ENCODE data around the gene CCDC174.
"Not testable (repeated sequence)": the region's sequence is repeated elsewhere in the genome, so short reads cannot be mapped to it uniquely, and the experiment has no call there.

CCDC174 gene

DNA sequence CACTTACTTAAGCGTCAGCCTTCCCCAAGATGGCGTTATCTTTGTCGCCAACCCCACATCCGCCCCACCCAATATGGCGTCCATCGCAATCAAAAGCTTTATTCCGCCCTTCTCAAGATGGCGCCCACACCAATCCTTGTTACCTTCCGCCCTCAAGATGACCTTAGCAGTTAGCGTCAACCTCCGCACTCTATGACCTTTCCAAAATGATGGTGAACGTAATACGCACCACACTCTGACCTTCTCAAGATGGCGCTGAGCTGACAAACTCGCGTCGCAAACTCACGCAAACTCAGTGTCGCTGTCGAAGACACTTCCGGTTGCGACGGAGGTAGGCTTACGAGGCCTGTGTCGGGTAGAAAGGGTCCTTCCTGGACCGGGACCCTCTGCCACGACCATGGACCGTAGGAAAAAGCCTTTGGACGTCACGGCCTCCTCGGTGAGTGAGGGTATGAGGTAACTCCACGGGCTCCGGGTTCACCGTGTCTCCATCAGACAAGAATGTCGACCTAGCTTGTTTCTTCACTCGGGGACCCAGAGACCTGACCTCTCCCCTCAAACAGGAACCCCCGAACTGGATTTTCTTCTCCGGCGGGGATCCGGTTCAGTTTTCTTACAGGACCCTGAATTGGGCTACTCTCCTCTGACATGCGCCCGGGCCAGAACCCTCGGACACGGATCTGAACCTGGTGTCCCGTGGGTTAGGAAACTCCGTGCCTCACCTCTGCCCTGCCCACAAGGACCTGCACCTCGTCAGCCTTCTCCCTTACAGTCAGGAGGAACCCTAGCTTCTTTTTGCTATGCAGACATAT lies at the start of gene CCDC174:
Gene CCDC174 (plus strand): TSS at position 323 of the 812 bp plus-strand sequence. CDS start 75 bp downstream, at position 398.
- peaks cover 29% of the 10 kb centered on the region for H3K4me1 ChIP-seq (ENCODE audit: control insufficient read depth, insufficient read depth, low read length, unreplicated experiment)
- peaks cover 29% of the 10 kb centered on the region for H3K79me2 ChIP-seq (ENCODE audit: control insufficient read depth, insufficient read depth, low read length, unreplicated experiment)
- H3K4me3 ChIP-seq (ENCODE audit: low read depth, low read length), result peak within 1 kb of the TSS; percentile 79
- peaks cover 10% of the 10 kb centered on the region for H3K36me3 ChIP-seq (ENCODE audit: insufficient read depth, low read length)
- H2AFZ ChIP-seq (ENCODE audit: low read length, unreplicated experiment), result peak within 1 kb of the TSS; percentile 92
- H3K27ac ChIP-seq (ENCODE audit: low read depth, low read length), result peak within 1 kb of the TSS; percentile 70
- no peaks in the 10 kb centered on the region for H3K27me3 ChIP-seq (ENCODE audit: insufficient read depth, low read length)

DNA sequence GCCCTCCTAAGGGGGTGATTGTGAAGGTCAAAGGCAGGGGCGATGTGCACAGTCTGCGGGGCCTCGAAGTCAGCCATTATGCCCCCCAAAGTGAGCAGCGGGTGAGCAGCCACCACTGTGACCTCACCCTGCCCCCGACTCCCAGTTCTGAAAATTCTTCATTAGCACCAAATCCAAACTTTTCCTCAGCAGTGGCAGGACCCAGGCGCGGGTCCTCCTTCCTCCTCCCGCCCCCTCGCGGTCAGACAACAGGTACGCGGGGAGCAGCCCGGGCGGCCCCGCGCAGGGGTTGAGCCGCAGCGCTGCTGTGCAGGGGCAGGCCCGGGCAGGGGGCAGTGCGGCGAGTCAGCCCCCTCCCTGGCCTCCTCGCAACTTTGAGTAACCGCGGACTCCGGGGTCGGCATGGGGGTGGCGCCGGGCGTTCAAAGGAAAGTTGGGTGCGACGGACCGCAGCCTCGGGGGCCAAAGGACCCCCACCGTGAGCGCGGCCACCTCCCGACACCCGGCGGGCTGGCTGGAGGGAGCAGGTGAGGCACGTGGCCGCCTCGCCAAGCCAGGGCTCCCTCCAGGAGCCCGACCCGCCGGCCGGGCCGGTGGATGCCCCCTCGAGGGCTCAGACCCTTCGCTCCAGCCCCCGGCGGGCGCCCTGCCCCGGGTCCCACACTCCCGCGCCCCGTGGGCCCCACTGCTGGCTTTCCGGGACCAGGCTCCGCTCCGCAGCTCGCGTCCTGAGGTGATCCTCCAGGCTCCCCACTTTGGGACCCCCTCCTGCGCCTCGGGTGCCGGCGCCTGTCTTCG lies 49.4 kb upstream of the CCDC174 start:
- H3K4me3 ChIP-seq (ENCODE audit: low read depth, low read length), result peak overlapping the region; percentile 62
- peaks cover 62% of the 10 kb centered on the region for H3K27me3 ChIP-seq (ENCODE audit: insufficient read depth, low read length)

DNA sequence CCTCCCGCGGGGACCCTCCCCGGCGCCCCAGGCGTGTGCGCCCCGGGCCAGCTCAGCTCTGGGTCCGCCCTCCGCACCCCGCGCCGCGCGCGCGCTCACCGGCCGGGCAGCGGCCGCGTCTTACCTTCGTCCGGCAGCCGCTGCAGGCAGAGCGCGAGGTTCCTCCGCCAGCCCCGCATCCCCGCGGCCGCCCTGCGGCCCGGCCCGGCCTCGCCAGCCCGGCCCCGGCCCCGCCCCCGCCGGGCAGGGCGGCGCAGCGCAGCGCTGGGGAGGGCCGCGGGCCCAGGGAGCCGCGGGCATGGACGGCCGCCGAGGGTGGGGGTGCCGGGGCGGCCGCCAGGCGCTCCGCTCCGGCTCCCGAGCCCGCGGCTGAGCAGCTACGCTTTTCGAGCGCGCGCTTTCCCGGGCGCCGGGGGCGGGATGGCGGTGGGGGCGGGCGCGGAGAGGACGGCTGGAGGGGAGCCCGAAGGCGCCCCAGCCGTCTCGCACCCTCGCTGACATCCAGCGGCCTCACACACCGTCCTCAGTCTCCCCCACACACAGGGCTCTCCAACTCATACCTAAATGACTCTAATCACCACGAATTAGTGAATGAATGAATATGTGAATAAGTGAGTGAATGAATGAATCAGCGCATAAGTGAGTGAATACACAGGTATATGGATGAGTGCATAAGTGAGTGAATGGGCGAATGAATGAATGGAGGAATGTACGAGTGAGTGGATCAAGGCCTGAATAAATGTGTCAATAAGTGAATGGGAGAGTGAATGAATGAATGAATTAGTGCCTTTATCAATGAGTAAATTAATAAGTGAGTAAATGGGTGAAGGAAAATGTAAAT lies 48.5 kb upstream of the CCDC174 start:
- peak overlapping the region; percentile 62 for H3K4me3 ChIP-seq (ENCODE audit: low read depth, low read length)
- no peak overlapping the region for H2AFZ ChIP-seq (ENCODE audit: low read length, unreplicated experiment)
- H3K4me1 ChIP-seq (ENCODE audit: control insufficient read depth, insufficient read depth, low read length, unreplicated experiment), result peaks cover 4% of the 10 kb centered on the region
- no peaks in the 10 kb centered on the region for H3K36me3 ChIP-seq (ENCODE audit: insufficient read depth, low read length)
- no peak overlapping the region for H3K27ac ChIP-seq (ENCODE audit: low read depth, low read length)
- no peaks in the 10 kb centered on the region for H3K79me2 ChIP-seq (ENCODE audit: control insufficient read depth, insufficient read depth, low read length, unreplicated experiment)
- H3K27me3 ChIP-seq (ENCODE audit: insufficient read depth, low read length), result peaks cover 54% of the 10 kb centered on the region

More for the DNA sequence above, 49.4 kb upstream of the CCDC174 start:
- Histone ChIP-seq H3K27ac (ENCODE audit: low read depth, low read length) (no peak overlapping the region), H3K36me3 (ENCODE audit: insufficient read depth, low read length) (no peaks in the 10 kb centered on the region), H3K4me1 (ENCODE audit: control insufficient read depth, insufficient read depth, low read length, unreplicated experiment) (peaks cover 4% of the 10 kb centered on the region), H3K79me2 (ENCODE audit: control insufficient read depth, insufficient read depth, low read length, unreplicated experiment) (no peaks in the 10 kb centered on the region), H2AFZ (ENCODE audit: low read length, unreplicated experiment) (no peak overlapping the region)

DNA sequence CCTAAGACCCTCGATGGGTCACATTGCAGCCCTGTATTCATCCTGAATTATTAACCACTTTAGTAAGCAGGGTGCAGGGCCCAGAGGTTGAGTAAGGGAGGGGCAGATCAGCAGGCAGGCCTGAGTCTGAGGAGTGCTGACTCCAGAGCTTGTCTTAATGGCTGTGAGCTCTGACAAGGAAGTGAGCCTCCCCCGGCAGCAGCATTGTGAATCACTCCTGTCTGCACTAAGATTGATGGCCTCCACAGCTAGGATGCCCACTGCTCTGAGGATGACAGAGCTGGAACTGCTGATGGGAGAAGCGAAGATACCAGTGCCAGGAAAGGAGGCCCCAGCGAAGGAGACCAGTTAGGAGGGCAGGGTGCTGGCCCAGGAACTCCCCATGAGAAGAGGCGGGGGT lies 46.5 kb upstream of the CCDC174 start:
- Histone ChIP-seq H3K4me1 (ENCODE audit: control insufficient read depth, insufficient read depth, low read length, unreplicated experiment) (peaks cover 4% of the 10 kb centered on the region), H3K27me3 (ENCODE audit: insufficient read depth, low read length) (peaks cover 48% of the 10 kb centered on the region), H3K4me3 (ENCODE audit: low read depth, low read length) (no peak overlapping the region), H3K27ac (ENCODE audit: low read depth, low read length) (no peak overlapping the region), H3K79me2 (ENCODE audit: control insufficient read depth, insufficient read depth, low read length, unreplicated experiment) (no peaks in the 10 kb centered on the region), H2AFZ (ENCODE audit: low read length, unreplicated experiment) (no peak overlapping the region), H3K36me3 (ENCODE audit: insufficient read depth, low read length) (no peaks in the 10 kb centered on the region)

DNA sequence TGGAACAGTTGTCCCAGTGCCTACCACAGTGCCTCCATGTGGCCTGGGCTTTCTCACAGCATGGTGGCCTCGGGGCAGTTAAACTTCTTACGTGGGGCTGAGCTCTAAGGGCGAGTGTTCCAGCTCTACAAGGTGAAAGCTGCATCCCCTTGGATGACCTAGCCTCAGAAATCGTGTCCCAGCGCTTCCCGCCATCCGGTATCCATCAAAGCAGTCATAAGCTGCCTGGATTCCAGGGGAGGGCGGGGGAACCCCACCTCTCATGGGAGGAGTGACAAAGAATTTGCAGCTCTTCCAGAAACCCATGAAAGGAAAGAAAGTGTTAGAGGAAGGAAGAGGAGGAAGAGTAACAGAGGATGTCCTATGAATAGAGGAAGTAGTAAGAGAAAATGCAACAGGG lies 45.8 kb upstream of the CCDC174 start:
- Histone ChIP-seq H3K27ac (ENCODE audit: low read depth, low read length) (no peak overlapping the region), H3K27me3 (ENCODE audit: insufficient read depth, low read length) (peaks cover 48% of the 10 kb centered on the region), H3K36me3 (ENCODE audit: insufficient read depth, low read length) (no peaks in the 10 kb centered on the region), H2AFZ (ENCODE audit: low read length, unreplicated experiment) (no peak overlapping the region), H3K4me1 (ENCODE audit: control insufficient read depth, insufficient read depth, low read length, unreplicated experiment) (peaks cover 4% of the 10 kb centered on the region), H3K4me3 (ENCODE audit: low read depth, low read length) (no peak overlapping the region), H3K79me2 (ENCODE audit: control insufficient read depth, insufficient read depth, low read length, unreplicated experiment) (no peaks in the 10 kb centered on the region)

DNA sequence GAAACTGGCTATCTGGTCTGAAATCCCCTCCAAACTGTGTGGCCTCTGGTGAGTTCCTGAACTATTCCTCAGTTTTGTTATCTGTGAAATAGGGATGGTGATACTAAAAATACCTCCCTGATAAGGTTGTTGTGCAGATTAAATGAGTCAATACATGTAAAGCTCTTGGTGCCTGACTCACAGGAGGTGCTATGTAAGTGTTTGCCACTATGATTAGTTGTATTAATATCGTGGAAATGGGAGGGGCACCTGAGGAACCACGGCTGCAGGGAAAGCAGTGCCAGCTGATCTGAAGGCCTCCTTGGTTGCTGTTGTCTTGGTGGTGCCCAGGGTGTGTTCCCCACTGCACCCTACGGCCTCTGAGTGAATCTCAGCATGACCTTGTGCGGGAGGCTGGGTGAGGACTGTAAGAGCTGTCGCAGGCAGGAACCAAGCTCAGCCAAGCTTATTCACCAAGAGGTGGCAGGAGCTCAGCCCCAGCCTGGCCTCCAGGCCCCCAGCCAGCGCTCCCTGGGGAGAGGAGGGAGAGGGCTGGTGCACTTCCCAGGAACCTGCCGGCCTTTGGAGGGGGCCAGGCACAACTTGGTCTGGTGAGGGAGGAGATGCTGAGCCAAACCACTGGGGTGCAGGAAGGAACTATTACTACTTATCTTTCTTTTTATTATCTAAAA lies 44.8 kb upstream of the CCDC174 start:
- H3K27ac ChIP-seq (ENCODE audit: low read depth, low read length), result no peak overlapping the region

DNA sequence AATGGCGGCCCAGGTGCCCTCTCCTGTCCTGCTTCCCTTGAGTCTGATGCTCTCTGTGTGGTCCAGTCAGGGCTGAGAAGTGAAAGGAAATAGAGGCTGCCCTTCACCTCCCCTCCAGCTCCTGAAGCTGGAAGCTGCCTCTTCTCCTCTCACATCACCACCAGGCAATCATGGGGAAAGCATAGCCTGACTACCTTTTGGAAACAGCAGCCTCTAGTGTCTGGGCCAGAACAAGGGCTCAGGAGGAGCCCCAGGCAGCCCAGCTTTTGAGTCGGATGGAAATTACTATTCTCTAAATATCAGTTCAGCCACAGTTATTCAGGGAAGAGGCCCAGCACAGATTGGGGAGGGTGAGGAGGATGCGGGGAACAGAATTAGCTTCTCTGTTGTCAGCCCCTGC lies 43.3 kb upstream of the CCDC174 start:
- no peak overlapping the region for H2AFZ ChIP-seq (ENCODE audit: low read length, unreplicated experiment)
- peaks cover 38% of the 10 kb centered on the region for H3K27me3 ChIP-seq (ENCODE audit: insufficient read depth, low read length)
- no peaks in the 10 kb centered on the region for H3K79me2 ChIP-seq (ENCODE audit: control insufficient read depth, insufficient read depth, low read length, unreplicated experiment)
- peaks cover 4% of the 10 kb centered on the region for H3K4me1 ChIP-seq (ENCODE audit: control insufficient read depth, insufficient read depth, low read length, unreplicated experiment)
- no peak overlapping the region for H3K27ac ChIP-seq (ENCODE audit: low read depth, low read length)
- no peaks in the 10 kb centered on the region for H3K36me3 ChIP-seq (ENCODE audit: insufficient read depth, low read length)
- H3K4me3 ChIP-seq (ENCODE audit: low read depth, low read length), result no peak overlapping the region

More for the DNA sequence above, 44.8 kb upstream of the CCDC174 start:
- Histone ChIP-seq H3K4me3 (ENCODE audit: low read depth, low read length) (no peak overlapping the region), H3K36me3 (ENCODE audit: insufficient read depth, low read length) (no peaks in the 10 kb centered on the region), H3K27me3 (ENCODE audit: insufficient read depth, low read length) (peaks cover 44% of the 10 kb centered on the region), H3K79me2 (ENCODE audit: control insufficient read depth, insufficient read depth, low read length, unreplicated experiment) (no peaks in the 10 kb centered on the region), H3K4me1 (ENCODE audit: control insufficient read depth, insufficient read depth, low read length, unreplicated experiment) (peaks cover 4% of the 10 kb centered on the region), H2AFZ (ENCODE audit: low read length, unreplicated experiment) (no peak overlapping the region)

DNA sequence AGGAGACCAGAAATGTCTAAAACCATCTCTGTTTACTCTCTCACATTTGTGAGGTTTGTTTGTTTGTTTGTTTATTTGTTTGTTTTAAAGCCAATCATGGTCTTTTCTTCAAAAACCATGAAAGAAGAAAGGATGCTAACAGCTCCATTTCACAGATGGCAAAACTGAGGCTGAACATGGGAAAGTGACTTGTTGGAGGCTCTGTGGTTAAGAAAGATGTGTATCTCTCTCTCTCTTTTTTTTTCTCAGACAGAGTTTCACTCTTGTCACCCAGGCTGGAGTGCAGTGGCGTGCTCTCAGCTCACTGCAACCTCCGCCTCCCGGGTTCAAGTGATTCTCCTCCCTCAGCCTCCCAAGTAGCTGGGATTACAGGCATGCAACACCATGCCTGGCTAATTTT lies 42.5 kb upstream of the CCDC174 start:
- not testable (repeated sequence) for H3K79me2 ChIP-seq (ENCODE audit: control insufficient read depth, insufficient read depth, low read length, unreplicated experiment); H3K4me1 ChIP-seq (ENCODE audit: control insufficient read depth, insufficient read depth, low read length, unreplicated experiment); H3K4me3 ChIP-seq (ENCODE audit: low read depth, low read length); H2AFZ ChIP-seq (ENCODE audit: low read length, unreplicated experiment); H3K36me3 ChIP-seq (ENCODE audit: insufficient read depth, low read length); H3K27ac ChIP-seq (ENCODE audit: low read depth, low read length)
- peaks cover 37% of the 10 kb centered on the region for H3K27me3 ChIP-seq (ENCODE audit: insufficient read depth, low read length)

DNA sequence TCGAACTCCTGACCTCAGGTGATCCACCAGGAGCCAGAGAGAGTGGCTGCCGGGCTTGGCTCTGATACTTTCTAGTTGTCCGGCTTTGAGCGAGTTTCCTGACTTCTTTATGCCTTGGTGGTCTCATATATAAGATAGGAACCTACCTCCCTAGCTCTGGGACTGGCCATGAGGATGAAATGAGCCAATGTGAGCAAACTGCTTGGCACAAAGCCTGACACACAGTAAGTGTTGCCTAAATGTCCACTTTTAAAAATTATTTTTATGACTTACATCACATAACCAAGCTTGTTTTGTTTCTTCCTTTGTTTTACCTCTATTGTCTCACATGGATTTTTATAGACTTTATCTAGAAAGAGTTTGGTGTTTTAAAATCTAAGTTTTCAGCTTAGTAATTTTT lies 42.1 kb upstream of the CCDC174 start:
- H3K27me3 ChIP-seq (ENCODE audit: insufficient read depth, low read length), result peaks cover 37% of the 10 kb centered on the region
- H3K79me2 ChIP-seq (ENCODE audit: control insufficient read depth, insufficient read depth, low read length, unreplicated experiment), result no peaks in the 10 kb centered on the region
- H3K4me1 ChIP-seq (ENCODE audit: control insufficient read depth, insufficient read depth, low read length, unreplicated experiment), result peaks cover 4% of the 10 kb centered on the region
- no peak overlapping the region for H3K4me3 ChIP-seq (ENCODE audit: low read depth, low read length)
- H2AFZ ChIP-seq (ENCODE audit: low read length, unreplicated experiment), result no peak overlapping the region
- no peaks in the 10 kb centered on the region for H3K36me3 ChIP-seq (ENCODE audit: insufficient read depth, low read length)
- H3K27ac ChIP-seq (ENCODE audit: low read depth, low read length), result no peak overlapping the region

DNA sequence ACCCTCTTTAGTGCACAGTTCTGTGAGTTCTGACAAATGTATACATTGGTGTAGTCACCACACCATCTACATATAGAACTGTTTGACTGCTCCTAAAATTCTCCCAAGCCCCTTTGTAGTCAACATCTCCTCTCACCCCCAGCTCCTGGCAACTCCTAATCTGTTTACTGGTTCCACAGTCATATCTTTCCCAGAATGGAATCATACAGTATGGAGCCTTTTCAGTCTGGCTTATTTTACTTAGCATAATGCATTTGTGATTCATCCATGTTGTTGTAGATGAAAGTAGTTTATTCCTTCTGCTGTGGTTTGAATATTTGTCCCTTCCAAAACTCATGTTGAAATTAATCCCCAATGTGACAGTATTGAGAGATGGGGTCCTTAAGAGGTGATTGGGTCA lies 41.6 kb upstream of the CCDC174 start:
- H3K27me3 ChIP-seq (ENCODE audit: insufficient read depth, low read length), result peaks cover 37% of the 10 kb centered on the region
- no peak overlapping the region for H3K4me3 ChIP-seq (ENCODE audit: low read depth, low read length)
- H3K79me2 ChIP-seq (ENCODE audit: control insufficient read depth, insufficient read depth, low read length, unreplicated experiment), result no peaks in the 10 kb centered on the region

More for the DNA sequence above, 41.6 kb upstream of the CCDC174 start:
- no peak overlapping the region for H3K27ac ChIP-seq (ENCODE audit: low read depth, low read length)
- H3K4me1 ChIP-seq (ENCODE audit: control insufficient read depth, insufficient read depth, low read length, unreplicated experiment), result peaks cover 7% of the 10 kb centered on the region
- no peaks in the 10 kb centered on the region for H3K36me3 ChIP-seq (ENCODE audit: insufficient read depth, low read length)
- H2AFZ ChIP-seq (ENCODE audit: low read length, unreplicated experiment), result no peak overlapping the region
